HG02588 (cell line): ENCODE data around the gene TRIP10.
"Not testable (repeated sequence)": the region's sequence is repeated elsewhere in the genome, so short reads cannot be mapped to it uniquely, and the experiment has no call there.

ENCODE experiments used
- ATAC-seq: cut with Tn5 transposase; IDR thresholded peaks from one replicate; pipeline ENCODE4 v1.9.1; 2021; ENCODE audit warnings: mild to moderate bottlenecking, moderate library complexity; ENCODE audit not compliant: unreplicated experiment

TRIP10 gene

GRCh38 chr19:6767081-6767356, 27.5 kb downstream of the TRIP10 start:
- peak; percentile 9 for ATAC-seq

GRCh38 chr19:6767357-6768235, 28.1 kb downstream of the TRIP10 start, which contains the start of gene SH2D3A:
Gene SH2D3A, minus strand, starts transcription at chr19:6767435. Its CDS starts 3,687 bp downstream, at chr19:6763748.
- peak; percentile 54 for ATAC-seq

GRCh38 chr19:6768236-6768785, 28.8 kb downstream of the TRIP10 start:
- no peak for ATAC-seq

GRCh38 chr19:6769006-6769619, 29.6 kb downstream of the TRIP10 start:
- no peak for ATAC-seq

GRCh38 chr19:6771648-6772027, 32.2 kb downstream of the TRIP10 start:
- not testable (repeated sequence) for ATAC-seq

GRCh38 chr19:6772028-6772865, 32.8 kb downstream of the TRIP10 start, which contains the start of gene VAV1:
Gene VAV1, plus strand, starts transcription at chr19:6772708. Its CDS starts 100 bp downstream, at chr19:6772808.
- ATAC-seq, result no peak

- ATAC-seq, result no peak
These were observed 33.4 kb downstream of the TRIP10 start for GRCh38 chr19:6772866-6773322.

GRCh38 chr19:6773323-6773931, 33.9 kb downstream of the TRIP10 start:
- ATAC-seq, result no peak

GRCh38 chr19:6774821-6775707, 35.6 kb downstream of the TRIP10 start:
- ATAC-seq, result no peak

- not testable (repeated sequence) for ATAC-seq
These were observed 36.6 kb downstream of the TRIP10 start for GRCh38 chr19:6776045-6776444.

GRCh38 chr19:6776999-6777398, 37.5 kb downstream of the TRIP10 start:
- ATAC-seq, result no peak

- no peak for ATAC-seq
These were observed 38.0 kb downstream of the TRIP10 start for GRCh38 chr19:6777434-6777833.

GRCh38 chr19:6778386-6778785, 38.9 kb downstream of the TRIP10 start:
- ATAC-seq, result no peak

GRCh38 chr19:6779206-6779605, 39.7 kb downstream of the TRIP10 start:
- ATAC-seq, result no peak

GRCh38 chr19:6787393-6787792, 47.9 kb downstream of the TRIP10 start:
- no peak for ATAC-seq

GRCh38 chr19:6788896-6789295, 49.4 kb downstream of the TRIP10 start:
- ATAC-seq, result no peak

- no peak for ATAC-seq
These were observed 51.0 kb downstream of the TRIP10 start for GRCh38 chr19:6790194-6791128.

- ATAC-seq, result no peak
These were observed 51.8 kb downstream of the TRIP10 start for GRCh38 chr19:6791237-6791636.

GRCh38 chr19:6793411-6793810, 53.9 kb downstream of the TRIP10 start:
- ATAC-seq, result no peak
